ENCODE measurements around the gene CCDC13. TPM values are rescaled to one million over a fixed set of nuclear protein-coding genes. Genes with fewer than 3 reads are reported as not detected.

CCDC13 gene
- total RNA-seq, 1 experiment from 2014 or later: 0.48 TPM

- peaks cover 6% of the 10 kb centered on the region for H3K27me3 ChIP-seq (ENCODE audit: control insufficient read depth, insufficient read depth, low read length)
- H3K36me3 ChIP-seq (replicated peaks; ENCODE audit: control insufficient read depth, insufficient read depth, low read length): no peaks in the 10 kb centered on the region
- DNase-seq: no peak
- peak overlapping the region; percentile 50 for H3K4me3 ChIP-seq (ENCODE audit: insufficient read depth, low read depth, low read length)
Measured at GRCh38 chr3:42773409-42773751, 327 bp upstream of the CCDC13 start.

GRCh38 chr3:42771271-42771670 is 1.8 kb downstream of the CCDC13 start:
- H3K27me3 ChIP-seq (ENCODE audit: control insufficient read depth, insufficient read depth, low read length): peaks cover 6% of the 10 kb centered on the region
- H3K36me3 ChIP-seq (replicated peaks; ENCODE audit: control insufficient read depth, insufficient read depth, low read length): no peaks in the 10 kb centered on the region
- H3K4me3 ChIP-seq (ENCODE audit: insufficient read depth, low read depth, low read length): no peak overlapping the region
- no peak for DNase-seq

DNA sequence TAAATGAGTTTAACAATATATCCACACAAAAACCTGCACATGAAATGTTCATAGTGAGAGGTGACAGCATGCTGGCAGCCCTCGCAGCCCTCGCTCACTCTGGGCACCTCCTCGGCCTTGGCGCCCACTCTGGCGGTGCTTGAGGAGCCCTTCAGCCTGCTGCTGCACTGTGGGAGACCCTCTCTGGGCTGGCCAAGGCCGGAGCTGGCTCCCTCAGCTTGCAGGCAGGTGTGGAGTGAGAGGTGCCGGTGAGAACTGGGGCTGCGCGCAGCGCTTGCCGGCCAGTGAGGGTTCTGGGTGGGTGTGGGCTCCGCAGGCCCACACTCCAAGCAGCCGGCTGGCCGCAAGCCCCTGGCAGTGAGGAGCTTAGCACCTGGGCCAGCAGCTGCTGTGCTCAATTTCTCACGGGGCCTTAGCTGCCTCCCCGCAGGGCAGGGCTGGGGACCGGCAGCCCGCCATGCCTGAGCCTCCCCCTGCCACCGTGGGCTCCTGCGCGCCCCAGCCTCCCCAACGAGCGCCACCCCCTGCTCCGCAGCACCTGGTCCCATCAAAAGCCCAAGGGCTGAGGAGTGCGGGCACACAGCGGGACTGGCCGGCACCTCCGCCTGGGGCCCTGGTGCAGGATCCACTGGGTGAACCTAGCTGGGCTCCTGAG is 3.4 kb downstream of the CCDC13 start:
- H3K27me3 ChIP-seq (ENCODE audit: control insufficient read depth, insufficient read depth, low read length): peaks cover 6% of the 10 kb centered on the region
- DNase-seq: no peak
- no peaks in the 10 kb centered on the region for H3K36me3 ChIP-seq (replicated peaks; ENCODE audit: control insufficient read depth, insufficient read depth, low read length)
- no peak overlapping the region for H3K4me3 ChIP-seq (ENCODE audit: insufficient read depth, low read depth, low read length)

GRCh38 chr3:42764561-42765295 is 8.3 kb downstream of the CCDC13 start:
- no peak for DNase-seq
- Histone ChIP-seq H3K4me3 (ENCODE audit: insufficient read depth, low read depth, low read length) (no peak overlapping the region), H3K27me3 (ENCODE audit: control insufficient read depth, insufficient read depth, low read length) (no peaks in the 10 kb centered on the region), H3K36me3 (replicated peaks; ENCODE audit: control insufficient read depth, insufficient read depth, low read length) (no peaks in the 10 kb centered on the region)

GRCh38 chr3:42764115-42764514 is 8.9 kb downstream of the CCDC13 start:
- no peak for DNase-seq
- Histone ChIP-seq H3K36me3 (replicated peaks; ENCODE audit: control insufficient read depth, insufficient read depth, low read length) (no peaks in the 10 kb centered on the region), H3K4me3 (ENCODE audit: insufficient read depth, low read depth, low read length) (no peak overlapping the region), H3K27me3 (ENCODE audit: control insufficient read depth, insufficient read depth, low read length) (no peaks in the 10 kb centered on the region)

- H3K27me3 ChIP-seq (ENCODE audit: control insufficient read depth, insufficient read depth, low read length): no peaks in the 10 kb centered on the region
- no peak for DNase-seq
- no peaks in the 10 kb centered on the region for H3K36me3 ChIP-seq (replicated peaks; ENCODE audit: control insufficient read depth, insufficient read depth, low read length)
- no peak overlapping the region for H3K4me3 ChIP-seq (ENCODE audit: insufficient read depth, low read depth, low read length)
Measured at GRCh38 chr3:42763021-42763420, 10.0 kb downstream of the CCDC13 start.

- no peak overlapping the region for H3K4me3 ChIP-seq (ENCODE audit: insufficient read depth, low read depth, low read length)
- H3K36me3 ChIP-seq (replicated peaks; ENCODE audit: control insufficient read depth, insufficient read depth, low read length): no peaks in the 10 kb centered on the region
- H3K27me3 ChIP-seq (ENCODE audit: control insufficient read depth, insufficient read depth, low read length): no peaks in the 10 kb centered on the region
- DNase-seq: no peak
Measured at GRCh38 chr3:42762046-42762724, 10.9 kb downstream of the CCDC13 start.

DNA sequence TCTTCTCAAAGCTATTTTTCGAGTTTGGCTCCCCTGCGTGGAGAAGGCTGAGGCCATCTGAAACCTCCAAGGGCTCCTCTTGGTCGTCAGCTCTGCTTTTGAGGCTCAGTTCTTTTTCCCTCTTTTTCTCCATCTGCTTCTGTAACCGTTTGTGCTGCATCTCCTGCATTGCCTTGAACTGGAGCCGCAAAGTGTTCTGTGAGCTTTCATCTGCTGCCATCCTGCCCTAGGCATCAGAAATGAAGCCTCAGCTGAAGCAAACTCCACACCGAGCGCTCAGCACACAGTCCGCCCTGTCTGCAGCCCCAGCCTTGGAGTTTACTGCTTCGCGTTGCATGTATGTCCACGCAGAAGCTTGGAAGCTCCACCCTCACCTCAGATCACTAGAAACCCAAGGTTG is 14.9 kb downstream of the CCDC13 start:
- DNase-seq: no peak
- H3K27me3 ChIP-seq (ENCODE audit: control insufficient read depth, insufficient read depth, low read length): no peaks in the 10 kb centered on the region

DNA sequence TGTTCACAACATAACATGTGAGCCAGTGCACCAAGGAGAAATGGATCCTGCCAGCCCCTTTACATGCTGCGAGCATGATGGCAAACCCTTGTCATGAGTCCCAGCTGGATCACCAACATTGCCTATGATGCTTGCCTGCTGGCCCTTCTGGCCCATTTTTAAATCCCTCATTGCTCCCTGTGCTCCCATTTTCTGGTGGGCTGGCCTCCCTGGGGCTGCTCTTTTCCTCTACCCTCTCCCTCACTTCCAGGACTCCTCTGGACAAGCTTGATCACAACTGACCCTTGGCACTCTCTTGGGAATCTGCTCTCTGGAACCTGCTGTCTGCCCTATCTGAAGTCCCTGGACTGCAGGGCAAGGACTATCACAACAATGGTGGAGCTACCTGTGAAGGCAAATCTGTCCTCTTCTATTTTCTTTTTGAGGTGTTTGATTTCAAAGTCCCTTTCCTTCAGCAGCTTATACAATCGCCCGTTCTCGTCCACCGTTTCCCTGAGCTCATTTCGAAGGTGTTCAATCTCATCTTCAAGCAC is 16.3 kb downstream of the CCDC13 start:
- H3K4me3 ChIP-seq (ENCODE audit: insufficient read depth, low read depth, low read length): no peak overlapping the region
- no peak for DNase-seq

More for the DNA sequence above, 14.9 kb downstream of the CCDC13 start:
- Histone ChIP-seq H3K36me3 (replicated peaks; ENCODE audit: control insufficient read depth, insufficient read depth, low read length) (no peaks in the 10 kb centered on the region), H3K4me3 (ENCODE audit: insufficient read depth, low read depth, low read length) (no peak overlapping the region)

GRCh38 chr3:42755681-42756578 is 17.1 kb downstream of the CCDC13 start:
- Histone ChIP-seq H3K4me3 (ENCODE audit: insufficient read depth, low read depth, low read length) (no peak overlapping the region), H3K27me3 (ENCODE audit: control insufficient read depth, insufficient read depth, low read length) (no peaks in the 10 kb centered on the region), H3K36me3 (replicated peaks; ENCODE audit: control insufficient read depth, insufficient read depth, low read length) (no peaks in the 10 kb centered on the region)
- peak; percentile 83 for DNase-seq

More for the DNA sequence above, 16.3 kb downstream of the CCDC13 start:
- Histone ChIP-seq H3K27me3 (ENCODE audit: control insufficient read depth, insufficient read depth, low read length) (no peaks in the 10 kb centered on the region), H3K36me3 (replicated peaks; ENCODE audit: control insufficient read depth, insufficient read depth, low read length) (no peaks in the 10 kb centered on the region)

- no peaks in the 10 kb centered on the region for H3K36me3 ChIP-seq (replicated peaks; ENCODE audit: control insufficient read depth, insufficient read depth, low read length)
- H3K4me3 ChIP-seq (ENCODE audit: insufficient read depth, low read depth, low read length): no peak overlapping the region
- H3K27me3 ChIP-seq (ENCODE audit: control insufficient read depth, insufficient read depth, low read length): no peaks in the 10 kb centered on the region
- no peak for DNase-seq
Measured at GRCh38 chr3:42753757-42754156, 19.3 kb downstream of the CCDC13 start.

DNA sequence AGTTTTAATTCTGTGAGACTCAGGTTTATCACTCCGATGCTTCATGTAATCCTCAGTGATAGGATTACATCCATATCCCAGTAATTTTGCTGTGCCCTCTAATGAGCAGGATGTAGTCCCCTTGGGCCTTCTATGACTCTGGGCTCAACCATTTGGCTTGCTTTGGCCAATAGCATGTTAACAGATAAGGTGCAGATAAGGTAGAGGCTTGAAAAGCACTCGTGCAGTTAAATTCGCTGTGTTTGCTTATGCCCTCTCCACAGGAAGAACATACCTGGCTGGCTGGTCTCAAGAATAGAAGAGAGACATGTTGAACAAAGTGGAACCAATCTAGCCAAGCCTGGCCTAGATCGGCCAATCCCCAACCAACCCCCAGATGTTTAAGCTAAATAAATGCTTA is 20.1 kb downstream of the CCDC13 start:
- no peaks in the 10 kb centered on the region for H3K36me3 ChIP-seq (replicated peaks; ENCODE audit: control insufficient read depth, insufficient read depth, low read length)
- H3K4me3 ChIP-seq (ENCODE audit: insufficient read depth, low read depth, low read length): no peak overlapping the region
- DNase-seq: no peak
- H3K27me3 ChIP-seq (ENCODE audit: control insufficient read depth, insufficient read depth, low read length): no peaks in the 10 kb centered on the region

DNA sequence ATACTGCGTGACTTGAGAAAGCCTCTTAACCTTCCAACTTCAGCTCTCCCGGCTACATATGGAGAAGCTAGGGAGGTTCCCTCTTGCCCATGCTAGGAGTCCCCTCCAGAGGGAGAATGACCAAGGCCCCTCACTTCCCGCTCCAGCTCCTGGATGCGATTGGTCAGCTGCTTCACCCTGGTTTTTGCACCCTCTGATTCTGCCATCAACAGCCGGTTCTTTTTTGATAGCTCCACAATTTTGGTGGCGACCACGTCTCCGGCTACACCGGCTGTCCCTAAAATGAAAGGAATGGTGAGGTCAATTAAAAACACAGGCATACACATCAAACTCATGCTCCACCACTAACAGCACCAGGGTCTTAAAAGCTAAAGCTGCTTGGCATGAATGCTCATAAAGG is 20.6 kb downstream of the CCDC13 start:
- DNase-seq: no peak
- Histone ChIP-seq H3K4me3 (ENCODE audit: insufficient read depth, low read depth, low read length) (no peak overlapping the region), H3K27me3 (ENCODE audit: control insufficient read depth, insufficient read depth, low read length) (no peaks in the 10 kb centered on the region), H3K36me3 (replicated peaks; ENCODE audit: control insufficient read depth, insufficient read depth, low read length) (no peaks in the 10 kb centered on the region)

GRCh38 chr3:42751609-42752008 is 21.4 kb downstream of the CCDC13 start:
- H3K4me3 ChIP-seq (ENCODE audit: insufficient read depth, low read depth, low read length): no peak overlapping the region
- DNase-seq: no peak
- no peaks in the 10 kb centered on the region for H3K36me3 ChIP-seq (replicated peaks; ENCODE audit: control insufficient read depth, insufficient read depth, low read length)
- no peaks in the 10 kb centered on the region for H3K27me3 ChIP-seq (ENCODE audit: control insufficient read depth, insufficient read depth, low read length)

All from H7 (cell line).